ENCODE results near the gene SLC7A4. TPM values are rescaled to one million over a fixed set of nuclear protein-coding genes. Genes with fewer than 3 reads are reported as not detected.

The SLC7A4 gene
- total and polyA plus RNA-seq, 2 donors (not counting 1 experiment from before 2014, with no cell fraction given) = not detected

- Mint-ChIP-seq H3K27ac (no peak overlapping the region), H3K4me1 (peaks cover 5% of the 10 kb centered on the region), H3K9me3 (ENCODE audit: insufficient read depth) (no peaks in the 10 kb centered on the region), H3K27me3 (peaks cover 36% of the 10 kb centered on the region), H3K4me3 (no peak overlapping the region)
- WGBS (ENCODE audit: insufficient coverage) = 89% methylated on average over 13 of the region's 13 CpGs
- Histone ChIP-seq H3K4me3 (ENCODE audit: control extremely low read depth in 1 of 5, extremely low read depth in 1 of 5, insufficient read depth in 1 of 5, low read depth in 2 of 5, low read length in 4 of 5) (no peak overlapping the region), H3K9me3 (ENCODE audit: control extremely low read depth in 1 of 3, control insufficient read depth in 2 of 3, insufficient read depth in 1 of 3, low read length in 2 of 3) (peaks cover 0 to 3% (median 0%) of the 10 kb centered on the region in 3 donors), H2AFZ (ENCODE audit: insufficient read depth, low read depth, low read length, poor library complexity, severe bottlenecking) (no peak overlapping the region), H3K9ac (ENCODE audit: low read length) (no peak overlapping the region), H3K27ac (ENCODE audit: low read length in 2 of 2) (no peak overlapping the region), H4K20me1 (ENCODE audit: control insufficient read depth, insufficient read depth, low read length, poor library complexity, severe bottlenecking) (no peaks in the 10 kb centered on the region), H3K4me1 (ENCODE audit: control insufficient read depth in 2 of 2, insufficient read depth in 2 of 2, low read length in 2 of 2) (peaks cover 3 to 6% of the 10 kb centered on the region in 2 donors), H3K4me2 (replicated peaks; ENCODE audit: low read depth, low read length, poor library complexity, severe bottlenecking) (no peak overlapping the region), H3K27me3 (replicated peaks in 1 of 4; ENCODE audit: control extremely low read depth in 1 of 4, control insufficient read depth in 3 of 4, insufficient read depth in 4 of 4, low read length in 3 of 4) (peaks cover 0 to 31% (median 8%) of the 10 kb centered on the region in 4 experiments), H3K79me2 (ENCODE audit: control insufficient read depth, insufficient read depth, low read length) (no peaks in the 10 kb centered on the region), H3K36me3 (replicated peaks in 1 of 2; ENCODE audit: control extremely low read depth in 1 of 2, control insufficient read depth in 1 of 2, extremely low read depth in 1 of 2, insufficient read depth in 2 of 2, low read length in 1 of 2) (no peaks in the 10 kb centered on the region)
- no peak for DNase-seq
- intact Hi-C loops (cut with micrococcal nuclease) = no loop called here
- ChIA-PET CTCF (no interaction called here), POLR2A (no interaction called here)
- ATAC-seq (ENCODE audit: low read depth) = no peak
- TF ChIP-seq CTCF (IDR thresholded peaks at IDR 0.05) (no peak), EZH2 (IDR thresholded peaks at IDR 0.05; ENCODE audit: borderline replicate concordance, insufficient read depth, low read depth, low read length, poor library complexity, severe bottlenecking) (no peak)
Observed at GRCh38 chr22:21028277-21029251, 3.8 kb downstream of the SLC7A4 start.

Measured in B cell (primary cell).